ES-I3 (cell line): ENCODE measurements around the gene SGO2.
"Not testable (repeated sequence)": the region's sequence is repeated elsewhere in the genome, so short reads cannot be mapped to it uniquely, and the experiment has no call there.

ENCODE experiments used
- H3K36me3 ChIP-seq: 2 replicates; pipeline ENCODE4 v1.6.1; 2013; ENCODE audit warnings: mild to moderate bottlenecking, low read length, control low read depth, moderate library complexity; ENCODE audit not compliant: insufficient read depth
- H3K4me1 ChIP-seq: 2 replicates; pipeline ENCODE4 v1.6.1; 2013; ENCODE audit warnings: mild to moderate bottlenecking, control low read depth, low read length; ENCODE audit not compliant: insufficient read depth
- H3K9ac ChIP-seq: 2 replicates; pipeline ENCODE4 v1.6.1; 2013; ENCODE audit warnings: low read depth, mild to moderate bottlenecking, low read length, moderate library complexity
- H3K9me3 ChIP-seq: 2 replicates; pipeline ENCODE4 v1.6.1; 2013; ENCODE audit warnings: mild to moderate bottlenecking, low read length, moderate library complexity; ENCODE audit not compliant: control insufficient read depth, insufficient read depth

Gene SGO2

DNA sequence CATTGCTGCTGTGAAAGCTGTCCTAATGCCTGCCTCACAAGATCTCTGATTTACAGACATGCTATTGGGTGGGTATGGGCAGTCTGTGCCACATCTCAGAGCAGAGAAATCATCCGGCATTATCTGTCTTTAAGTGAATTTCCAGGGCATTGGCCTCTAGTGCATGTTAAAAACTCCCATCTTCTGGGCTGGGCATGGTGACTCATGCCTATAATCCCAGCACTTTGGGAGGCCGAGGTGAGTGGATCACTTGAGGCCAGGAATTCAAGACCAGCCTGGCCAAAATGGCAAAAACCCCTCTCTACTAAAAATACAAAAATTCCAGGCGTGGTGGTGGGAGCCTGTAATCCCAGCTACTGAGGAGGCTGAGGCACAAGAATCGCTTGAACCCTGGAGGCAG is 102.5 kb downstream of the SGO2 start:
- H3K4me1 ChIP-seq, result peaks cover 11% of the 10 kb centered on the region; the same call in 1 of the 2 replicates
- not testable (repeated sequence) for H3K36me3 ChIP-seq, H3K9me3 ChIP-seq, H3K9ac ChIP-seq

DNA sequence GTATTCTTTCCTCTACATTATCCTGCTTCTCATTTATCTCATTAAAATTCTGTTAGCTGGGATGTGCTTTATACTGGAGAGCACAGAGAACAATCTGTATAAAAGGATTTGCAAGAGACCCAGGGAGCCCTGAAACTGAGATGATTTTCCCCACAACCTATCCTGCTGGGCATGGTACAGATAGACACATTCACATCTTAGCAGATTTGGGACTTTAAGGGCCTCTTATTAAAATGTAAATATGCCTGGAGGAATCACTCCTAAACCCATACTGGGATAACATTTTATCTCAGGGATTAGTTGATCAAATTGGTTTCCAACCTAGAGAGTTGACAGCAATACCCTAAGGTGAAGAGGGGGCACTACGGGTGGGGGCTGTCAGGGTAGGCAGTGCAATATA is 105.3 kb downstream of the SGO2 start:
- Histone ChIP-seq H3K9me3 (no peaks in the 10 kb centered on the region), H3K36me3 (no peaks in the 10 kb centered on the region), H3K4me1 (peaks cover 6% of the 10 kb centered on the region; the same call in 1 of the 2 replicates), H3K9ac (no peak overlapping the region)
